Esophagus muscularis mucosa (tissue), 4 donors: ENCODE data around the gene SLC25A2. TPM values are rescaled to one million over a fixed set of nuclear protein-coding genes. Genes with fewer than 3 reads are reported as not detected.

Source experiments
- DNase-seq: peaks from one replicate; pipeline ENCODE4 v3.0.0-alpha.2; 2017; ENCODE audit errors: extremely low spot score
- H3K27ac ChIP-seq, 4 donors: fragments of 200-600 bp; sonication (generic); replicated peaks in 1 of 4; 1 replicate in 3 of 4; 2 replicates in 1 of 4; pipeline ENCODE4 v1.5.1; 2016 to 2019; ENCODE audit warnings: mild to moderate bottlenecking in 1 of 4
- H3K27me3 ChIP-seq, 4 donors: fragments of 200-600 bp; sonication (generic); one replicate each; pipeline versions ENCODE4 v1.5.1 to v1.6.0; 2016 to 2019
- H3K36me3 ChIP-seq, 4 donors: fragments of 200-600 bp; sonication (generic); one replicate each; pipeline ENCODE4 v1.5.1; 2016 to 2019
- H3K4me1 ChIP-seq, 4 donors: fragments of 200-600 bp; sonication (generic); one replicate each; pipeline ENCODE4 v1.5.1; 2016 to 2019
- H3K4me3 ChIP-seq, 4 donors: fragments of 200-600 bp; sonication (generic); 1 replicate in 2 of 4; 2 replicates in 2 of 4; pipeline ENCODE4 v1.5.1; 2016 to 2019; ENCODE audit warnings: mild to moderate bottlenecking in 4 of 4, moderate library complexity in 1 of 4
- H3K9me3 ChIP-seq, 4 donors: fragments of 200-600 bp; sonication (generic); 1 replicate in 3 of 4; 2 replicates in 1 of 4; pipeline ENCODE4 v1.5.1; 2016 to 2019
- CTCF ChIP-seq, 3 experiments: fragments of 200-600 bp in 2 of 3; fragments of 450-650 bp in 1 of 3; sonication (generic) in 2 of 3; IDR thresholded peaks; one replicate each; pipeline ENCODE4 v1.5.1; 2017 to 2019; ENCODE audit warnings: antibody characterized with exemption in 3 of 3, mild to moderate bottlenecking in 2 of 3, moderate library complexity in 1 of 3
- EP300 ChIP-seq: sonication (generic); formaldehyde crosslinking; IDR thresholded peaks from one replicate; pipeline ENCODE4 v1.6.1; 2017; ENCODE audit warnings: antibody characterized with exemption
- POLR2A ChIP-seq: fragments of 450-650 bp; IDR thresholded peaks from one replicate; pipeline ENCODE4 v1.6.1; 2017; ENCODE audit warnings: antibody characterized with exemption, moderate library complexity, mild to moderate bottlenecking, low read depth
- POLR2AphosphoS5 ChIP-seq, 2 donors: sonication (generic); formaldehyde crosslinking; IDR thresholded peaks; one replicate each; pipeline ENCODE4 v1.6.1; 2017; ENCODE audit warnings: antibody characterized with exemption in 2 of 2
- WGBS: methylation state at CpG from one replicate; pipeline ENCODE4 v1.1.5; 2018; 5-methylcytosine and 5-hydroxymethylcytosine counted together
- intact Hi-C: fragments of 100-400 bp; cut with DNase I; formaldehyde crosslinking; loops from one replicate; pipeline ENCODE4 v1.15.1; 2023
- total RNA-seq, 4 donors: library from RNA; depleted of rRNA; stranded (reverse); fragments of >200 nt; gene quantifications; one replicate each; pipeline versions ENCODE4 v1.1.0 to v1.2.1, GENCODE V29; 2016

Gene SLC25A2
- total RNA-seq, 4 donors from 2014 or later: 0.23 to 0.65 TPM; not detected in 2

GRCh38 chr5:141306630-141307029 lies 2.8 kb upstream of the SLC25A2 start:
- Histone ChIP-seq H3K27ac (no peak overlapping the region), H3K9me3 (peaks cover 0 to 100% (median 98%) of the 10 kb centered on the region in 4 donors), H3K27me3 (no peaks in the 10 kb centered on the region), H3K4me1 (no peaks in the 10 kb centered on the region), H3K36me3 (no peaks in the 10 kb centered on the region), H3K4me3 (no peak overlapping the region)
- DNase-seq: no peak
- intact Hi-C loops: no loop called here
- TF ChIP-seq EP300: no peak
- TF ChIP-seq POLR2A: no peak
- TF ChIP-seq CTCF (IDR thresholded peaks at IDR 0.05): no peak
- TF ChIP-seq POLR2AphosphoS5 (IDR thresholded peaks at IDR 0.05): no peak
- 100% methylated on average over 1 of the region's 1 CpG for WGBS

GRCh38 chr5:141298376-141298775 lies 5.5 kb downstream of the SLC25A2 start:
- H3K36me3 ChIP-seq: peaks cover 0 to 23% (median 5%) of the 10 kb centered on the region in 4 donors
- no peak overlapping the region for H3K27ac ChIP-seq
- intact Hi-C loops: no loop called here
- H3K4me3 ChIP-seq: no peak overlapping the region
- H3K27me3 ChIP-seq: no peaks in the 10 kb centered on the region
- TF ChIP-seq CTCF (IDR thresholded peaks at IDR 0.05): no peak
- TF ChIP-seq EP300: no peak
- no peak for TF ChIP-seq POLR2A
- TF ChIP-seq POLR2AphosphoS5 (IDR thresholded peaks at IDR 0.05): no peak
- H3K4me1 ChIP-seq: no peaks in the 10 kb centered on the region
- WGBS: 86% methylated on average over 4 of the region's 4 CpGs
- DNase-seq: no peak
- peaks cover 5 to 98% (median 97%) of the 10 kb centered on the region in 4 donors for H3K9me3 ChIP-seq

- intact Hi-C loops: no loop called here
- no peak for TF ChIP-seq POLR2AphosphoS5 (IDR thresholded peaks at IDR 0.05)
- no peak for TF ChIP-seq POLR2A
- TF ChIP-seq EP300: no peak
- no peak for TF ChIP-seq CTCF (IDR thresholded peaks at IDR 0.05)
- Histone ChIP-seq H3K4me1 (no peaks in the 10 kb centered on the region), H3K36me3 (no peaks in the 10 kb centered on the region), H3K27me3 (no peaks in the 10 kb centered on the region), H3K27ac (no peak overlapping the region), H3K9me3 (peaks cover 8 to 98% (median 96%) of the 10 kb centered on the region in 4 donors), H3K4me3 (no peak overlapping the region)
- 54% methylated on average over 3 of the region's 3 CpGs for WGBS
- no peak for DNase-seq
Observed at GRCh38 chr5:141272906-141273305, 30.9 kb downstream of the SLC25A2 start.

GRCh38 chr5:141269195-141269594 lies 34.7 kb downstream of the SLC25A2 start:
- H3K36me3 ChIP-seq: peaks cover 0 to 7% (median 3%) of the 10 kb centered on the region in 4 donors
- H3K9me3 ChIP-seq: peaks cover 8 to 100% (median 99%) of the 10 kb centered on the region in 4 donors
- WGBS: 97% methylated on average over 4 of the region's 4 CpGs
- no peaks in the 10 kb centered on the region for H3K4me1 ChIP-seq
- DNase-seq: no peak
- H3K27me3 ChIP-seq: no peaks in the 10 kb centered on the region
- TF ChIP-seq EP300 (no peak), CTCF (IDR thresholded peaks at IDR 0.05) (no peak), POLR2A (no peak), POLR2AphosphoS5 (IDR thresholded peaks at IDR 0.05) (no peak)
- intact Hi-C loops: no loop called here
- H3K4me3 ChIP-seq: no peak overlapping the region
- no peak overlapping the region for H3K27ac ChIP-seq

- Histone ChIP-seq H3K4me3 (no peak overlapping the region), H3K9me3 (peaks cover 38 to 100% (median 100%) of the 10 kb centered on the region in 4 donors), H3K36me3 (peaks cover 0 to 15% (median 3%) of the 10 kb centered on the region in 4 donors), H3K27ac (no peak overlapping the region), H3K4me1 (no peaks in the 10 kb centered on the region), H3K27me3 (no peaks in the 10 kb centered on the region)
- no peak for DNase-seq
- intact Hi-C loops: no loop called here
- 72% methylated on average over 1 of the region's 1 CpG for WGBS
- TF ChIP-seq EP300: no peak
- no peak for TF ChIP-seq POLR2A
- no peak for TF ChIP-seq CTCF (IDR thresholded peaks at IDR 0.05)
- TF ChIP-seq POLR2AphosphoS5 (IDR thresholded peaks at IDR 0.05): no peak
Observed at GRCh38 chr5:141261238-141261546, 42.7 kb downstream of the SLC25A2 start.
